ENCODE measurements around the gene PRCD.
"Not testable (repeated sequence)": the region's sequence is repeated elsewhere in the genome, so short reads cannot be mapped to it uniquely, and the experiment has no call there.

PRCD gene

GRCh38 chr17:76524598-76525512, 15.0 kb upstream of the PRCD start:
- no peaks in the 10 kb centered on the region for H3K79me2 ChIP-seq (ENCODE audit: insufficient read depth, low read length)
- no peak overlapping the region for H2AFZ ChIP-seq (ENCODE audit: low read depth, low read length)
- ATAC-seq (ENCODE audit: insufficient read depth, low read depth), result no peak

GRCh38 chr17:76525513-76525833, 14.4 kb upstream of the PRCD start:
- not testable (repeated sequence) for ATAC-seq (ENCODE audit: insufficient read depth, low read depth); H3K9me3 ChIP-seq (ENCODE audit: insufficient read depth, low read length, severe bottlenecking); H3K27ac ChIP-seq (ENCODE audit: low read length); H3K36me3 ChIP-seq (ENCODE audit: insufficient read depth, low read length); H4K20me1 ChIP-seq (ENCODE audit: insufficient read depth, low read length); H3K79me2 ChIP-seq (ENCODE audit: insufficient read depth, low read length); H3K4me3 ChIP-seq (ENCODE audit: low read depth in 1 of 2, low read length in 2 of 2); H3K9ac ChIP-seq (ENCODE audit: low read depth, low read length); DNase-seq; H2AFZ ChIP-seq (ENCODE audit: low read depth, low read length); H3K4me2 ChIP-seq (ENCODE audit: insufficient read depth, low read length); H3K27me3 ChIP-seq (ENCODE audit: insufficient read depth, low read length, poor library complexity); H3K4me1 ChIP-seq (ENCODE audit: insufficient read depth, low read length)

More at GRCh38 chr17:76524598-76525512, 15.0 kb upstream of the PRCD start:
- H3K4me2 ChIP-seq (ENCODE audit: insufficient read depth, low read length), result no peak overlapping the region
- DNase-seq, result no peak
- no peaks in the 10 kb centered on the region for H3K27me3 ChIP-seq (ENCODE audit: insufficient read depth, low read length, poor library complexity)
- no peak overlapping the region for H3K27ac ChIP-seq (ENCODE audit: low read length)
- no peaks in the 10 kb centered on the region for H3K36me3 ChIP-seq (ENCODE audit: insufficient read depth, low read length)
- no peaks in the 10 kb centered on the region for H4K20me1 ChIP-seq (ENCODE audit: insufficient read depth, low read length)
- H3K4me1 ChIP-seq (ENCODE audit: insufficient read depth, low read length), result peaks cover 8% of the 10 kb centered on the region
- H3K9me3 ChIP-seq (ENCODE audit: insufficient read depth, low read length, severe bottlenecking), result no peaks in the 10 kb centered on the region
- no peak overlapping the region for H3K9ac ChIP-seq (ENCODE audit: low read depth, low read length)
- H3K4me3 ChIP-seq (ENCODE audit: low read depth in 1 of 2, low read length in 2 of 2), result no peak overlapping the region
- no peak for TF ChIP-seq EZH2 (IDR thresholded peaks at IDR 0.05; ENCODE audit: borderline replicate concordance, low read depth, low read length, severe bottlenecking)
- TF ChIP-seq CTCF (IDR thresholded peaks at IDR 0.05; ENCODE audit: borderline replicate concordance, extremely low read depth, low read length, poor library complexity, severe bottlenecking), result no peak

GRCh38 chr17:76527016-76527415, 12.8 kb upstream of the PRCD start:
- not testable (repeated sequence) for H3K36me3 ChIP-seq (ENCODE audit: insufficient read depth, low read length); H3K4me1 ChIP-seq (ENCODE audit: insufficient read depth, low read length); H3K27me3 ChIP-seq (ENCODE audit: insufficient read depth, low read length, poor library complexity); H3K79me2 ChIP-seq (ENCODE audit: insufficient read depth, low read length); H3K4me3 ChIP-seq (ENCODE audit: low read depth in 1 of 2, low read length in 2 of 2); H4K20me1 ChIP-seq (ENCODE audit: insufficient read depth, low read length); H2AFZ ChIP-seq (ENCODE audit: low read depth, low read length); H3K9me3 ChIP-seq (ENCODE audit: insufficient read depth, low read length, severe bottlenecking); DNase-seq; H3K9ac ChIP-seq (ENCODE audit: low read depth, low read length); H3K4me2 ChIP-seq (ENCODE audit: insufficient read depth, low read length); H3K27ac ChIP-seq (ENCODE audit: low read length); ATAC-seq (ENCODE audit: insufficient read depth, low read depth)

- H3K9ac ChIP-seq (ENCODE audit: low read depth, low read length), result no peak overlapping the region
- H2AFZ ChIP-seq (ENCODE audit: low read depth, low read length), result no peak overlapping the region
- no peaks in the 10 kb centered on the region for H3K36me3 ChIP-seq (ENCODE audit: insufficient read depth, low read length)
- no peaks in the 10 kb centered on the region for H3K79me2 ChIP-seq (ENCODE audit: insufficient read depth, low read length)
- ATAC-seq (ENCODE audit: insufficient read depth, low read depth) (peak; percentile 39; the same call in 2 of the 3 replicates), DNase-seq (peak; percentile 20)
- no peak overlapping the region for H3K4me3 ChIP-seq (ENCODE audit: low read depth in 1 of 2, low read length in 2 of 2)
- no peak for TF ChIP-seq CTCF (IDR thresholded peaks at IDR 0.05; ENCODE audit: borderline replicate concordance, extremely low read depth, low read length, poor library complexity, severe bottlenecking)
- no peak for TF ChIP-seq EZH2 (IDR thresholded peaks at IDR 0.05; ENCODE audit: borderline replicate concordance, low read depth, low read length, severe bottlenecking)
- H3K9me3 ChIP-seq (ENCODE audit: insufficient read depth, low read length, severe bottlenecking), result no peaks in the 10 kb centered on the region
- H3K4me1 ChIP-seq (ENCODE audit: insufficient read depth, low read length), result peaks cover 8% of the 10 kb centered on the region
- no peaks in the 10 kb centered on the region for H3K27me3 ChIP-seq (ENCODE audit: insufficient read depth, low read length, poor library complexity)
- no peaks in the 10 kb centered on the region; the same call in 1 of the 2 replicates for H4K20me1 ChIP-seq (ENCODE audit: insufficient read depth, low read length)
- no peak overlapping the region for H3K4me2 ChIP-seq (ENCODE audit: insufficient read depth, low read length)
- no peak overlapping the region for H3K27ac ChIP-seq (ENCODE audit: low read length)
These were observed 12.3 kb upstream of the PRCD start for GRCh38 chr17:76527430-76528111.

Measured in DND-41 (cell line).